HG02970 (cell line): ENCODE data around the gene SERPINB2.
"Not testable (repeated sequence)": the region's sequence is repeated elsewhere in the genome, so short reads cannot be mapped to it uniquely, and the experiment has no call there.

Source experiments
- ATAC-seq: cut with Tn5 transposase; IDR thresholded peaks from one replicate; pipeline ENCODE4 v1.9.1; 2021; ENCODE audit warnings: mild to moderate bottlenecking, moderate library complexity, moderate number of reproducible peaks; ENCODE audit not compliant: unreplicated experiment, low FRiP score

Gene SERPINB2

GRCh38 chr18:63888470-63889190, 1.1 kb downstream of the SERPINB2 start:
- ATAC-seq = no peak

GRCh38 chr18:63889626-63890025, 2.1 kb downstream of the SERPINB2 start:
- ATAC-seq = no peak

DNA sequence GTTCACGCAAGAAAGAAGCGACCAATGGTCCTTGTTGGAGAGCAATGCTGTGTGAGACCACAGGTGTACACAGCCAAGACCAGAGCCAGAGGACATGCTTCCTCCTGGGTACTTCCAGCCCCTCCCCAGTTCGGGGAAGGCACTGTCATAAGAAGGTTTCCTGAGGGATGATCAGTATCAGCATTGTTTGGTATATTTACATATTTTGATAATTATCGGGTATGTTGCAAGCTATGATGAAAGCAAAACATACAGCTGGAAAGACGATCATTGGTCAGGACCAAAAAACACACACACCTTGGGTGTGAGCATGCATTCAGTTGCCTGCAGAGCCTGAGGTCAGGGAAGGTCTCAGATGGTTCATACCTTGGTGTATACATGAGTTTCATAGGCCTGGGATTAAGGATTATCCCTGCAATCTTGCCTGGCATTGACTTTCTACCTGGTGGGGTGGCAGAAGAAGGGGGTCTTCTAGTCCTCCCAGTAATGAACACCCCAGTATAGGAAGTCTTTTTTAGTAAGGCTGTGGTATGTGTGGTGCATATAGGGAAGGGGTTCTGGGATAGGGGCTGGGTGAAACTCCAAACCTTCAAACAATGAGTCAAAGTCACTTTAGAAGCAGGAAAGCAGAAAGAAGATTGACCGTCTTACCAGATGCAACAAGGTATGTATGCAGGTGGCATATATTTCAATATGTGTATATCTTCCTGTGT, 2.9 kb downstream of the SERPINB2 start:
- ATAC-seq = no peak

DNA sequence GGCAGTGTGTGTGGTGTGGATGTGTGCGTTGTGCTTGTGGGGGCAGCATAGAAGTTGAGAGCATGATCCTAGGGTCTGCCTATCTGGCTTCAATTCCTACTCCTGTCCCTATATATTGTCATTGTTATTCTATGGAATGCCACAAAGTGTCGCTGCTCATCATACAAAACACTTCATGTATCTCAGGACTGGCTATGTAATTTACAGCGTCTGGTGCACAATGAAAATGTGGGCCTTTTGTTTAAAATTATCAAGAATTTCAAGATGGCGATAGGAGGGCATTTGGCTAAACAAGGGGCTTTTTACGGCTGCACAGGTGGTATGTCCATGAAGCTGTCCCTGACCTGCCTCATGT, 3.4 kb downstream of the SERPINB2 start:
- ATAC-seq = no peak

DNA sequence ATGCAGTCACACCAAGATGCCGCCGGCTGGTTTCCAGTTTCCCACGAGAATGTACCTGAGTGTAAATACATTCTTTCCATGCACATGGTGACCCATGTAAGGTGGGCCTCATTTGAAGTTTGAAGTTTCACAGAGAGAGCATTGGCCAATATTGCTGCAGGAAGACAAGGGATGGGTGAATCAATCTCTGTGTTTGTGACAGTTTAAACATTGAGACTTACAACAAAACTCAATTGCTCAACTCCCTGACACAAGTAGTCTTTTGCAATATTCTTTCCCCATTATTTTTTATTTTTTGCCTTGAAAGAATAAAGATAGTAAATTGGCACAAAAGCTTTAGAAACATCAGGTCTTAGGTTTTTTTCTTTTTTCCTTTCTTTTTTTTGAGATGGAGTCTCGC, 5.1 kb downstream of the SERPINB2 start:
- ATAC-seq = no peak

DNA sequence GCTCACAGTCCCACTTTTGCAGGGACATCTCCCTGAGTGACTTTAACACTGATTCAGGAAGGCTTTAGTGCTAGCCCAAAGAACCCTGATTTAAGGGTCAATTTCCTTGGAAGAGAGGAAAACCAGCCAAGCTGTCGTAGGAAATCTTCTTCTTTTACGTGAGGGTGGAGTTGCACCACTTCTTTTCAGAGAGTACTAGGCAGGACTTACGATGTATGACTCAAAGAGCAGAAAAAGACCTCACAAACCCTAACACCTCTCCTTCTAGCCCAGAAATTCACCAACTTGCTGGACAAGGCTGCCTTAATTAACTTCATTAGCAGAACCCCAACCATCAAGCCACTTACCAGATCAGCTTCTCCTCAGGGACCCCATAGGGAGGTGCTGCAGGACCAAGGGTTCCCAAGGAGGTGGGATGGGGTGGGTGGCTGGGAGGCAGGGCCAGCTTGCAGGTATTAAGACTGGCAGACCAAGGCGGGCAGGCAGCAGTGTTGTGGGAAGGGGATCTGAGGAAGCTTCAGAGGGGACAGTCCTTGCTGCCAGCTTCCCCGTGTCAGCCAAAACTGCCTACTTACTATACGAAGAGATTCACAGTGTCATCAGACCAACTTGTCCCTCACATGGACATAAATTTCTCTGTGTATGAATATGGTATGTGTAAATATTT, 6.7 kb downstream of the SERPINB2 start:
- no peak for ATAC-seq

GRCh38 chr18:63895190-63895589, 7.7 kb downstream of the SERPINB2 start:
- no peak for ATAC-seq

GRCh38 chr18:63897072-63897471, 9.6 kb downstream of the SERPINB2 start:
- no peak for ATAC-seq

GRCh38 chr18:63899206-63899605, 11.7 kb downstream of the SERPINB2 start:
- no peak for ATAC-seq

DNA sequence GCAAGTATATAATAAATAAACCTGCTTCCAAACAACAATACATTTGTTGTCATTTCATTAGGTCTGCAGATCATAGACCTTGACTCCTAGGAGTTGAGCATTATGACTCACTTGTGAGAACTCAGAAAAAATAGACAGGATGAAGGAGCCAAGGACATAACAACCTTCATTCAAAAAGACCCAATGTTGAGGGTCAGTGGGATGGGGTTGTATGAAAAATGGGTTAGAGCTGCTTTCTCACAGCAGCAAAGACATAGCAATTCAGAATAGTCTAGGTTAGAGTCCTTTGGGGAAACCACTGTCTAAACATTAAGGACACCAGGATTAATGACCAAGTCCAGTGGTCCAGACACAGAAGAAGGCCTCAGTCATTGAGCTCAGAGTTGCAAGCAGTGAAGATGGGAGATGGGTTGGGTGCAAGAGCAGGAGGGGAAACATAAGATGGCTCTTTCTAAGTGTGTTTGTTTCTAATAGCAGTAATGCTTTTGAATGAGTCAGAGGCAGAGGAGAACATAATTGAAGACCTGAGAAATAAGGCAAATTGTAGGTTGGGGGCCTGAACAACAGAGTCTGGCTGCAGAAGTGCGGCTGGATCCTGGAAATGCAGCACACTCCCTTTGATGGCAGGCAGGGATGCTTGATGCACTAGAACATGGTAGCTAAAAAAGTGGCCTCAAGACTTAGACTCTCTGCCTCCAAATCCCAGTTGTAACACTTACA, 16.5 kb downstream of the SERPINB2 start:
- ATAC-seq = no peak

GRCh38 chr18:63904694-63905093, 17.2 kb downstream of the SERPINB2 start:
- no peak for ATAC-seq

DNA sequence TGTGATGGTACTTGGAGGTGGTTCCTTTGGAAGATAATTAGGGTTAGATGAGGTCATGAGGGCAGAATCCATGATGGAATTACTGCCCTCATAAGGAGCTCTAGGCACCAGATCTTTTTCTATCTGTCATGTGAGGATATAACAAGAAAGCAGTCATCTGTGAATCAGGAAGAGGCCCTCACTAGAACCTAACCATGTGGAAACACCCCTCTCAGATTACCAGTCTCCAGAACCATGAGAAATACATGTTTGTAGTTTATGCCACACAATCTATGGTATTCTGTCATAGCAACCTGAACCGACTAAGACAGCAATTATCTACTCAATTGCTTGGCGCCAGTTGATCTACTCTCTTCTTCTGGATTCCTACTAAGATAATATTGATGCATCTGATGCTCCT, 17.9 kb downstream of the SERPINB2 start:
- no peak for ATAC-seq

GRCh38 chr18:63906056-63906455, 18.6 kb downstream of the SERPINB2 start:
- no peak for ATAC-seq

GRCh38 chr18:63907664-63908063, 20.2 kb downstream of the SERPINB2 start, which contains the start of gene SERPINB10:
TSS of gene SERPINB10 (plus strand) at chr18:63907958. CDS start at chr18:63915511, 7,553 bp downstream.
- ATAC-seq = peak; percentile 48

- ATAC-seq = no peak
These were observed 21.4 kb downstream of the SERPINB2 start for GRCh38 chr18:63908858-63909257.

GRCh38 chr18:63909870-63910269, 22.4 kb downstream of the SERPINB2 start:
- no peak for ATAC-seq

DNA sequence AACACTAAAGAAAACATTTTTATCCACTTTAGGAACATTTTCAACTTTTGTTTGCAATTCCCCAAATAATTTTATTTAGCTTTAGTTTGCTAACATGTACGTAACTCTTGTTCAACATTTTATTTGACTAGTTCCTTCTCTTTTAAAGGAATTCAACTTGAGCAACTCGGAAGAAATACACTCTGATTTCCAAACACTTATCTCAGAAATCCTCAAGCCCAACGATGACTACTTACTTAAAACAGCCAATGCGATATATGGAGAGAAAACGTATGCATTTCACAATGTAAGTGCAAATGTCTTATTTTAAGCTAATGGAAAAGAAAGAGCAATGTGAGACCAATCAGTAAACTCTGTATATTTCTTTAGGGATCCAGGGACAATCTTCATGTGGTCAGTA, 30.3 kb downstream of the SERPINB2 start:
- ATAC-seq = no peak

DNA sequence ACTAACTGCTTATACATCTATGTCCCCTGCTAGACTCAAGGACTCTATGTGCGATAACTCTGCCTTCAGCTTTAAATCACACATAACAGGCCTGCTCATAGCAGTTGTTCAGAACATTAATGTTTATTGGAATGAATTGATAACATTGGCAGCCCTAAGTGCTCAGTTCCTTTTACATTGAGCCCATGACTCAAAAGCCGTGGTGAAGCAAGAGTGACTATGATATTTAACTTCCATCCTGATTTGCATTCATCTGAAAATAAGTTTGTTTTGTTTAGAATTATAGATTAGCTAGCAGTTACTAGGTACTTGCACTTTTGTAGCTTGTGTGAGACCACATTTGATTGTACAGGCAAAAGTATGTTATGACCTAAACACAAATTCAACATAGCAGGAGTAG, 34.5 kb downstream of the SERPINB2 start:
- no peak for ATAC-seq

DNA sequence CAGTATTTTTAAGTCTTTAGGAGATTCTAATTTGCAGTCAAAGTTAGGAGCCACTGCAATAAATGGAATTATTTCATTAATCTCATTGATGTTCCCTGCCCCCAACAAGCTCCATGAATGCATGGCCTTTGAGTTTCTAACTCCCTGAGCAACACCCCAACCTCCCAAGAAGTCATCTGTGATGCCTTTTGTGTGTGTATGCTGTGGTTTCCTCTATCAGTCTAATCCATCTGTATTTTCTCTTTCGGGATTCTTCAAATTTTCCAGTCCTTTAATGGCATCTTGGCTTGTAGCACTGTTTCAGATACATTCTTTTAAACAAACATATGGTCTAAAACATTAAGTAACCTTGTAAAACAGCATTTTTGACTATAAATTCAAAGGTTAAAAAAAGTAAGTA, 37.0 kb downstream of the SERPINB2 start:
- ATAC-seq = no peak

GRCh38 chr18:63928331-63928730, 40.8 kb downstream of the SERPINB2 start:
- no peak for ATAC-seq

DNA sequence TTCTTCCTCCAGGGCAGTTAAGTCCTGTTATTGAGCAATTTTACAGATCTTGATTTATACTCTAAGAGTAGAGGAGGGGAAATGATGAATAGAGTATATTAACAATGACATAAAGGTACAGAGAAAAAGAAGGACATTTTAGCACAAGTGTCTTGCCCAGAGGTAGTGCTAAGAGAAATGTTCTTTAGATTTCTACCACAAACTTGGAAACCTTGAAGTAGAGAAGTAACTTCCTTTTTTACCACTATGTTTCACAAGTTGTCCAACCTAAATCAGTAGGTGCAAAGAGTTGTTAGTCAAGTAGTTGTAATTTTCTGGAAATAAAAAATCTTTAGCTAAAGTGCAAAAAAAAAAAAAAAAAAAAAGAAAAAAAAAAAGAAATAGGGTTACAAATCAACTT, 41.9 kb downstream of the SERPINB2 start:
- ATAC-seq = not testable (repeated sequence)
